Measurements from ENCODE around the gene MGMT. TPM values are rescaled to one million over a fixed set of nuclear protein-coding genes. Genes with fewer than 3 reads are reported as not detected.

Gene MGMT
- total RNA-seq, 2 experiments from 2014 or later: 9.0 to 9.6 TPM

DNA sequence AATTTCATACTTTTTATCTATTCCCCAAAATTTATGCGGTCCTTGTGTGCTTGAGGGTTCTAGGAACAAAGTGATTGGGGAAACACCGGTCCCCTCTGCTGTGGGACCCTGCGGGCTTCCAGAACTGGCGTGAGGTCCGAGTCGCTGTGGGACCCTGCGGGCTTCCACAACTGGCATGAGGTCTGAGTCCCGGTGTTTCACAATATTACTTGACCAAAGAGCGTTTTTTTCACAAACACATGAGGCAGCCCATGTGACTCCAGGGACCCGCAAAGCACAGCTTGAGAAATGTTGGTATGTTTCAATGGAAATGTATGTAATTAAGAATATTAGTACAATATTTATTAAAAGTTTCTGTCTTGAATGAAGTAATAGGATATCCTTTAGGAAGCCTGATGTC lies 212.2 kb downstream of the MGMT start:
- Mint-ChIP-seq H3K4me3 (no peak overlapping the region), H3K4me1 (ENCODE audit: low read depth) (no peaks in the 10 kb centered on the region), H3K27me3 (no peaks in the 10 kb centered on the region), H3K27ac (no peak overlapping the region), H3K9me3 (no peaks in the 10 kb centered on the region), H3K36me3 (ENCODE audit: low read depth) (peaks cover 36% of the 10 kb centered on the region)
- Histone ChIP-seq H3K36me3 (ENCODE audit: insufficient read depth, low read length) (no peaks in the 10 kb centered on the region), H3K27ac (ENCODE audit: low read depth in 1 of 2, low read length in 2 of 2) (no peak overlapping the region), H3K9me3 (ENCODE audit: control insufficient read depth in 1 of 2, insufficient read depth in 1 of 2, low read length in 2 of 2) (peaks cover 0 to 29% of the 10 kb centered on the region in 2 experiments), H3K4me3 (ENCODE audit: low read length) (no peak overlapping the region), H3K27me3 (ENCODE audit: control insufficient read depth in 1 of 2, insufficient read depth in 2 of 2, low read length in 2 of 2) (no peaks in the 10 kb centered on the region), H3K4me1 (ENCODE audit: insufficient read depth, low read length) (no peaks in the 10 kb centered on the region)
- ChIA-PET POLR2A (no interaction called here), CTCF (no interaction called here)
- intact Hi-C loops (cut with DNase I, micrococcal nuclease): no loop called here
- TF ChIP-seq, protein P1, sequence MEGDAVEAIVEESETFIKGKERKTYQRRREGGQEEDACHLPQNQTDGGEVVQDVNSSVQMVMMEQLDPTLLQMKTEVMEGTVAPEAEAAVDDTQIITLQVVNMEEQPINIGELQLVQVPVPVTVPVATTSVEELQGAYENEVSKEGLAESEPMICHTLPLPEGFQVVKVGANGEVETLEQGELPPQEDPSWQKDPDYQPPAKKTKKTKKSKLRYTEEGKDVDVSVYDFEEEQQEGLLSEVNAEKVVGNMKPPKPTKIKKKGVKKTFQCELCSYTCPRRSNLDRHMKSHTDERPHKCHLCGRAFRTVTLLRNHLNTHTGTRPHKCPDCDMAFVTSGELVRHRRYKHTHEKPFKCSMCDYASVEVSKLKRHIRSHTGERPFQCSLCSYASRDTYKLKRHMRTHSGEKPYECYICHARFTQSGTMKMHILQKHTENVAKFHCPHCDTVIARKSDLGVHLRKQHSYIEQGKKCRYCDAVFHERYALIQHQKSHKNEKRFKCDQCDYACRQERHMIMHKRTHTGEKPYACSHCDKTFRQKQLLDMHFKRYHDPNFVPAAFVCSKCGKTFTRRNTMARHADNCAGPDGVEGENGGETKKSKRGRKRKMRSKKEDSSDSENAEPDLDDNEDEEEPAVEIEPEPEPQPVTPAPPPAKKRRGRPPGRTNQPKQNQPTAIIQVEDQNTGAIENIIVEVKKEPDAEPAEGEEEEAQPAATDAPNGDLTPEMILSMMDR (IDR thresholded peaks at IDR 0.05): no peak
- DNase-seq (no peak), ATAC-seq (ENCODE audit: poor library complexity) (no peak)

- ChIA-PET CTCF (no interaction called here), POLR2A (no interaction called here)
- ATAC-seq (ENCODE audit: poor library complexity) (no peak), DNase-seq (no peak)
- Histone ChIP-seq H3K4me3 (ENCODE audit: low read length) (no peak overlapping the region), H3K4me1 (ENCODE audit: insufficient read depth, low read length) (no peaks in the 10 kb centered on the region), H3K9me3 (ENCODE audit: control insufficient read depth in 1 of 2, insufficient read depth in 1 of 2, low read length in 2 of 2) (peaks cover 0 to 30% of the 10 kb centered on the region in 2 experiments), H3K27me3 (ENCODE audit: control insufficient read depth in 1 of 2, insufficient read depth in 2 of 2, low read length in 2 of 2) (no peaks in the 10 kb centered on the region), H3K36me3 (ENCODE audit: insufficient read depth, low read length) (no peaks in the 10 kb centered on the region), H3K27ac (ENCODE audit: low read depth in 1 of 2, low read length in 2 of 2) (no peak overlapping the region)
- H3K4me1 Mint-ChIP-seq (ENCODE audit: low read depth): no peaks in the 10 kb centered on the region
- peaks cover 23% of the 10 kb centered on the region for H3K36me3 Mint-ChIP-seq (ENCODE audit: low read depth)
- H3K4me3 Mint-ChIP-seq: no peak overlapping the region
- TF ChIP-seq, protein P1 (IDR thresholded peaks at IDR 0.05): no peak
- H3K9me3 Mint-ChIP-seq: no peaks in the 10 kb centered on the region
- H3K27me3 Mint-ChIP-seq: no peaks in the 10 kb centered on the region
- intact Hi-C loops (cut with DNase I, micrococcal nuclease): no loop called here
- H3K27ac Mint-ChIP-seq: no peak overlapping the region
Observed at GRCh38 chr10:129680661-129681344, 213.8 kb downstream of the MGMT start.

DNA sequence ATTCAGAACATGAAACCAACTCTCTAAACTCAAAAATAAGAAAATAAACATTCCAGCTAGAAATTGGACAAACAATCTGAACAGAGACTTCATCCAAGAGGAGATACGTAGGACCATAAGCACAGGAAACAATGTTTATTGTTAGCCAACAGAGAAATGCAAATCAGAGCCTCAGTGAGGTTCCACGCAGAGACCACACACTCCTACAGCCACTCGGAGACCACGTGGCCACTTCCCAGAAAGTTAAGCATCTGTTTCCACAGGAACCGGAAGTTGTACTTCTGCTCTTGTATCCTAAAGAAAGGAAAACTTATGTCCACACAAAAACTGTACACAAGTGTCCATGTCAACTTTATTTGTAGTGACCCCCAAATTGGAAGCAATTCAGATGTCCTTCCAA lies 214.8 kb downstream of the MGMT start:
- Histone ChIP-seq H3K9me3 (ENCODE audit: control insufficient read depth in 1 of 2, insufficient read depth in 1 of 2, low read length in 2 of 2) (peaks cover 0 to 35% of the 10 kb centered on the region in 2 experiments), H3K27ac (ENCODE audit: low read depth in 1 of 2, low read length in 2 of 2) (no peak overlapping the region), H3K27me3 (ENCODE audit: control insufficient read depth in 1 of 2, insufficient read depth in 2 of 2, low read length in 2 of 2) (no peaks in the 10 kb centered on the region), H3K4me1 (ENCODE audit: insufficient read depth, low read length) (no peaks in the 10 kb centered on the region), H3K36me3 (ENCODE audit: insufficient read depth, low read length) (no peaks in the 10 kb centered on the region), H3K4me3 (ENCODE audit: low read length) (no peak overlapping the region)
- ATAC-seq (ENCODE audit: poor library complexity) (no peak), DNase-seq (no peak)
- no peaks in the 10 kb centered on the region for H3K4me1 Mint-ChIP-seq (ENCODE audit: low read depth)
- TF ChIP-seq, protein P1 (IDR thresholded peaks at IDR 0.05): no peak
- H3K27ac Mint-ChIP-seq: no peak overlapping the region
- H3K9me3 Mint-ChIP-seq: no peaks in the 10 kb centered on the region
- no peak overlapping the region for H3K4me3 Mint-ChIP-seq
- intact Hi-C loops (cut with DNase I, micrococcal nuclease): no loop called here
- POLR2A ChIA-PET: no interaction called here
- CTCF ChIA-PET: no interaction called here
- peaks cover 23% of the 10 kb centered on the region for H3K36me3 Mint-ChIP-seq (ENCODE audit: low read depth)
- no peaks in the 10 kb centered on the region for H3K27me3 Mint-ChIP-seq
